ENCODE results near the gene SMURF1.

Gene SMURF1

DNA sequence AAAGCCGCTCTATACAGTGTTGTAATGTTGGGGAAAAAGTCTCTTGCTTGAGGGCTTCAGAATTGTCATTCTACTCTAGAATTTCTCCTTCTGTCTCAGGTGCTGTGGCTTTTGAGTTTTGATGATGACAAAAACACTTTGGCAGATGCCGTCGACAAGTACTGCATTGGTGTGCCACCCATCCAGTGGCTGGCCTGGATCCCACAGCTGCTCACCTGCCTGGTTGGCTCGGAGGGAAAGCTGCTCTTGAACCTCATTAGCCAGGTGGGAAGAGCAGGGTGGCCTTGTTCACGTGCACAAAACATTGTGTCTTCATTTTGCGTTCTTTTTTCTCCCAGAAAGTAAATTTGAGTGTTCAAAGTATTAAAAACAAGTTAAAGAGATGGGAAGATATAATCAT lies 153.6 kb downstream of the SMURF1 start:
- DNase-seq (ENCODE audit: low read depth in 2 of 2), result no peak

DNA sequence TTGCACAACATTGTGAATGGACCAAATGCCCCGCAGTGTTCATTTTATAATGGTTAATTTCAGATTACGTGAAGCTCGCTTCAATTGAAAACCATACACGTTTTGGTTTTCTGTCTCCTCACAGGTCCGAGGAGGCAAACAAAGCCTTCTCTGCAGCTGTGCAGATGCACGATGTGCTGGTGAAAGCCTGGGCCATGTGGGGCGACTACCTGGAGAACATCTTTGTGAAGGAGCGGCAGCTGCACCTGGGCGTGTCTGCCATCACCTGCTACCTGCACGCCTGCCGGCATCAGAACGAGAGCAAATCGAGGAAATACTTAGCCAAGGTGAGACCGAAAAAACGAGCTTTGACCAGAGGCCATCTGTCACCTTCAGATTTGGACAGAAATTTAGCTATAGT lies 155.3 kb downstream of the SMURF1 start:
- DNase-seq (ENCODE audit: low read depth in 2 of 2), result no peak

DNA sequence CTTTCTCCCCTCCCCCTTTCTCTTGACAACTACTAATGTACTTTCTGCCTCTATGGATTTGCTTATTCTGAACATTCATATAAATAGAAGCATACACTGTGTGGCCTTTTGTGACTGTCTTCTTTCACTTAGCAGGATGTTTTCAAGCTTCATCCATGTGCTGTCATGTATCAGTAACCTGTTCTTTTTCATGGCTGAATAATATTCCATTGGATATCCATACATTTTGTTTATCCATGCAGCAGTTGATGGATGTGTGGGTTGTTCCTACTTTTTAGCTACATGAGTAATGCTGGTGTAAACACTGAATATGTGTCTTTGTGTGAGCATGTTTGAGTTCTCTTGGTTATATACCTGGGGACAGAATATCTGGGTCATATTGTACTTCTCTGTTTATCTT lies 158.0 kb downstream of the SMURF1 start:
- no peak for DNase-seq (ENCODE audit: low read depth in 2 of 2)

- no peak for DNase-seq (ENCODE audit: low read depth in 2 of 2)
Observed at GRCh38 chr7:98985406-98985805, 158.5 kb downstream of the SMURF1 start.

DNA sequence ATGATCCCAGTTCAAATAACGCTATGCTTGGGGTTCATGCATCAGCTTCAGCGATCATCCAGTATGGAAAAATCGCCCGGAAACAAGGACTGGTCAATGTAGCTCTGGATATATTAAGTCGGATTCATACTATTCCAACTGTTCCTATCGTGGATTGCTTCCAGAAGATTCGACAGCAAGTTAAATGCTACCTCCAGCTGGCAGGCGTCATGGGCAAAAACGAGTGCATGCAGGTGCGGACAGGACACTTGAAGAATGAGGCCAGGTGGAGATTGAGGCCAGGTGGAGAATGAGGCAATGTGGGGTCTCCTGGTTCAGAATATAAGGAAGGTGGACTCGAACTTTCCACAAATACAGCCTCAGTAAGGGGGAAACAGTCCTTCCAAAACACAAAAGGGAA lies 159.8 kb downstream of the SMURF1 start:
- DNase-seq (ENCODE audit: low read depth in 2 of 2), result no peak

DNA sequence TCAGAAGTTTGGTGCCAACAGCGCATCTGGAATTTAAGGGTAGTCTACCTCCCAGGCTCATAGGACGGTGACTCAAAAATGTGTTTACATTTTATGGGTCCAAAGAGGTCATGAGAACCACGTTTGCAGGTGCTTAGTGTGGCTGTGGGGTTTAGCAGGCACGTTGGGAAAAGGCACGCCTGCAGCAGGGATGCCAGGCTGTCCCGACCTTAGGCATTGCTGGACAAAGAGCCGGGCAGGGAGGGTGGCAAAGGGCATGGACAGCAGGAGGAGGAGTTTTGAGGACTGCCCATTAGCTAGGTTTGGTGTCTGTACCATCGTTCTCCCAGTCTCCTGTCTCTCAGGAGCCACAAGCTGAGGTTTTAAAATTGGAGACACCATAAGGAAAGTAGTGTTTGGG lies 161.2 kb downstream of the SMURF1 start:
- DNase-seq (ENCODE audit: low read depth in 2 of 2), result no peak

DNA sequence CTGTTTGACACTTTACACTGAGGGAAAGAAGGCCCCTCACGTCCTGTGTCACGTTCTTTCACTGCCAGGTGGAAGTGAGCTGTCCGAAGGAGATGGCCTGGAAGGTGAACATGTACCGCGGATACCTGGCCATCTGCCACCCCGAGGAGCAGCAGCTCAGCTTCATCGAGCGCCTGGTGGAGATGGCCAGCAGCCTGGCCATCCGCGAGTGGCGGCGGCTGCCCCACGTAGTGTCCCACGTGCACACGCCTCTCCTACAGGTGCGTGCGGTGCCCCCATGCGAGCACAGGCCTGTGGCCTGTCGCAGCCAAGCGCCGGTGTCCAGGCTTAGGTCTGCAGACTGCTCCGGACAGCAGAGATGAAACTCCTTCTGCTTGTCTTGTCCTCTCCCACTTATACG lies 162.2 kb downstream of the SMURF1 start:
- DNase-seq (ENCODE audit: low read depth in 2 of 2), result no peak

DNA sequence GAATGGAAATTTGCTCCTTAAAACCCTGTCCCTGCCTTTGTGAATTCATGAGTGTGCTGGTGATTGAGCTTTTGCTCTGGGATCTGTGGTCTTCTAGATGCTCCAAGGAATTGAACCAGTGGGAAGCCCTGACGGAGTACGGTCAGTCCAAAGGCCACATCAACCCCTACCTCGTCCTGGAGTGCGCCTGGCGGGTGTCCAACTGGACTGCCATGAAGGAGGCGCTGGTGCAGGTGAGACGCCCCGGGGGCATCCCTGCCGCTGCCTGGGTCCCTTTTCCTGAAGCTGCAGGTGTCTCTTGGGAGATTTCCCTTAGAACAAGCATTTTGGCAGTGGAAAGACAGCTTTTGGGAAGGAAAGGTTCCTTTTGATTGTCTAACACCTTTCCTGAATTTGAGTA lies 165.2 kb downstream of the SMURF1 start:
- no peak for DNase-seq (ENCODE audit: low read depth in 2 of 2)
